B cell (primary cell): ENCODE results near the gene LTC4S. TPM values are rescaled to one million over a fixed set of nuclear protein-coding genes. Genes with fewer than 3 reads are reported as not detected.

Experiments
- ATAC-seq: fragments of 200-7000 bp; cut with Tn5 transposase; one replicate; pipeline ENCODE4 v1.10.0; 2021; ENCODE audit warnings: low read depth, mild to moderate bottlenecking, moderate number of reproducible peaks, moderate library complexity
- CTCF ChIA-PET: fragments of 350-600 bp; sonication (Branson Sonifier 250); formaldehyde crosslinking; loops from one replicate; lab custom pipeline; 2021; ENCODE audit warnings: antibody characterized with exemption, inconsistent platforms; lab: Charles Lee
- POLR2A ChIA-PET: fragments of 350-600 bp; sonication (Branson Sonifier 250); formaldehyde crosslinking; loops from one replicate; lab custom pipeline; 2021; ENCODE audit warnings: antibody characterized with exemption; lab: Charles Lee
- DNase-seq: peaks from one replicate; pipeline ENCODE4 v3.0.0; 2013
- H2AFZ ChIP-seq: 2 replicates; pipeline ENCODE4 v1.6.1; 2012; ENCODE audit warnings: mild to moderate bottlenecking, low read depth, low read length; ENCODE audit not compliant: insufficient read depth, poor library complexity, severe bottlenecking
- H3K27ac ChIP-seq, 2 donors: 1 replicate in 1 of 2; 2 replicates in 1 of 2; pipeline ENCODE4 v1.5.1; 2012 to 2013; ENCODE audit warnings: low read length in 2 of 2, mild to moderate bottlenecking in 2 of 2, moderate library complexity in 1 of 2
- H3K27me3 ChIP-seq, 4 experiments: fragments of 200-600 bp in 1 of 4; sonication (generic) in 1 of 4; replicated peaks in 1 of 4; 1 replicate in 2 of 4; 2 replicates in 2 of 4; pipeline versions ENCODE4 v1.6.1 to v1.7.0; 2013 to 2016; ENCODE audit warnings: low read length in 3 of 4, mild to moderate bottlenecking in 2 of 4, mixed read lengths in 1 of 4, moderate library complexity in 1 of 4; ENCODE audit not compliant: insufficient read depth in 4 of 4, control insufficient read depth in 3 of 4; ENCODE audit errors: control extremely low read depth in 1 of 4
- H3K36me3 ChIP-seq, 2 experiments: replicated peaks in 1 of 2; 1 replicate in 1 of 2; 2 replicates in 1 of 2; pipeline versions ENCODE4 v1.6.1 to v1.7.1; 2013; ENCODE audit warnings: low read length in 1 of 2; ENCODE audit not compliant: insufficient read depth in 2 of 2, control insufficient read depth in 1 of 2; ENCODE audit errors: control extremely low read depth in 1 of 2, extremely low read depth in 1 of 2
- H3K4me1 ChIP-seq, 2 donors: fragments of 200-600 bp in 1 of 2; sonication (generic) in 1 of 2; 1 replicate in 1 of 2; 2 replicates in 1 of 2; pipeline versions ENCODE4 v1.5.1 to v1.6.1; 2013 to 2017; ENCODE audit warnings: low read length in 2 of 2; ENCODE audit not compliant: control insufficient read depth in 2 of 2, insufficient read depth in 2 of 2
- H3K4me2 ChIP-seq: replicated peaks from 2 replicates; pipeline ENCODE3; 2012; ENCODE audit warnings: mild to moderate bottlenecking, low read depth, low read length; ENCODE audit not compliant: poor library complexity, severe bottlenecking
- H3K4me3 ChIP-seq, 5 experiments: fragments of 200-600 bp in 1 of 5; sonication (generic) in 1 of 5; 1 replicate in 3 of 5; 2 replicates in 2 of 5; pipeline versions ENCODE4 v1.5.1 to v1.7.0; 2011 to 2016; ENCODE audit warnings: low read length in 4 of 5, mild to moderate bottlenecking in 4 of 5, low read depth in 2 of 5, control low read depth in 1 of 5, moderate library complexity in 1 of 5; ENCODE audit not compliant: insufficient read depth in 1 of 5; ENCODE audit errors: control extremely low read depth in 1 of 5, extremely low read depth in 1 of 5
- H3K79me2 ChIP-seq: fragments of 200-600 bp; sonication (generic); one replicate; pipeline ENCODE4 v1.6.0; 2016; ENCODE audit warnings: low read length; ENCODE audit not compliant: control insufficient read depth, insufficient read depth
- H3K9ac ChIP-seq: fragments of 200-600 bp; sonication (generic); 2 replicates; pipeline ENCODE4 v1.6.1; 2017; ENCODE audit warnings: mild to moderate bottlenecking, low read length, moderate library complexity
- H3K9me3 ChIP-seq, 3 donors: one replicate each; pipeline versions ENCODE4 v1.6.1 to v1.7.1; 2013; ENCODE audit warnings: low read length in 2 of 3; ENCODE audit not compliant: control insufficient read depth in 2 of 3, insufficient read depth in 1 of 3; ENCODE audit errors: control extremely low read depth in 1 of 3
- H4K20me1 ChIP-seq: 2 replicates; pipeline ENCODE4 v1.6.0; 2012; ENCODE audit warnings: mild to moderate bottlenecking, low read length; ENCODE audit not compliant: insufficient read depth, control insufficient read depth, poor library complexity, severe bottlenecking
- H3K27ac Mint-ChIP-seq: one replicate; pipeline ENCODE4 v1.8.0; 2021; ENCODE audit warnings: mixed read lengths
- H3K27me3 Mint-ChIP-seq: one replicate; pipeline ENCODE4 v1.8.0; 2021; ENCODE audit warnings: mixed read lengths
- H3K4me1 Mint-ChIP-seq: one replicate; pipeline ENCODE4 v1.8.0; 2021; ENCODE audit warnings: mixed read lengths
- H3K4me3 Mint-ChIP-seq: one replicate; pipeline ENCODE4 v1.8.0; 2021; ENCODE audit warnings: mixed read lengths
- H3K9me3 Mint-ChIP-seq: one replicate; pipeline ENCODE4 v1.8.0; 2022; ENCODE audit warnings: mixed read lengths; ENCODE audit not compliant: insufficient read depth
- CTCF ChIP-seq: fragments of 200-600 bp; IDR thresholded peaks from one replicate; pipeline ENCODE4 v1.8.0; 2022; ENCODE audit warnings: antibody characterized with exemption, mild to moderate bottlenecking
- EZH2 ChIP-seq: IDR thresholded peaks from 2 replicates; pipeline ENCODE4 v1.6.1; 2012; ENCODE audit warnings: borderline replicate concordance, low read depth, mild to moderate bottlenecking, moderate library complexity, low read length; ENCODE audit not compliant: insufficient read depth, poor library complexity, severe bottlenecking
- WGBS: methylation state at CpG from one replicate; pipeline ENCODE4 v1.1.5; 2013; ENCODE audit warnings: missing lambda C conversion rate; ENCODE audit not compliant: insufficient coverage; 5-methylcytosine and 5-hydroxymethylcytosine counted together
- intact Hi-C: fragments of 100-400 bp; cut with micrococcal nuclease; formaldehyde crosslinking; loops from one replicate; pipeline ENCODE4 v1.10.0; 2022
- polyA plus RNA-seq: library from polyadenylated mRNA; depleted of rRNA; stranded (reverse); fragments of >200 nt; gene quantifications from 2 replicates; pipeline ENCODE4 v1.2.3, GENCODE V29; 2012
- total RNA-seq, 2 donors: library from RNA; stranded (reverse); fragments of 120-200 nt in 1 of 2; gene quantifications; 1 replicate in 1 of 2; 2 replicates in 1 of 2; pipeline versions ENCODE4 v1.2.3 to v1.2.4, GENCODE V29; 2013 to 2022

The LTC4S gene
- total and polyA plus RNA-seq, 2 donors (not counting 1 experiment from before 2014, with no cell fraction given): 0.40 to 3.8 TPM

GRCh38 chr5:179749857-179750508, 43.8 kb upstream of the LTC4S start:
- DNase-seq (no peak), ATAC-seq (no peak)
- no peak overlapping the region for H3K4me3 ChIP-seq
- H3K79me2 ChIP-seq: peaks cover 97% of the 10 kb centered on the region
- peaks cover 35% of the 10 kb centered on the region for H3K4me1 Mint-ChIP-seq
- H3K4me2 ChIP-seq: no peak overlapping the region
- H3K27ac ChIP-seq: no peak overlapping the region
- H3K27me3 Mint-ChIP-seq: no peaks in the 10 kb centered on the region
- intact Hi-C loops: no loop called here
- peaks cover 0 to 7% of the 10 kb centered on the region in 2 donors for H3K4me1 ChIP-seq
- CTCF ChIA-PET: interaction anchor here (1.5 kb wide), 1 partner anchor 13 kb away, joined by 7 read pairs; no protein-coding TSS in a partner anchor
- H3K4me3 Mint-ChIP-seq: no peak overlapping the region
- H3K27me3 ChIP-seq: no peaks in the 10 kb centered on the region
- no peak overlapping the region for H2AFZ ChIP-seq
- H3K9ac ChIP-seq: no peak overlapping the region
- WGBS: 98% methylated on average over 5 of the region's 8 CpGs
- POLR2A ChIA-PET: no interaction called here
- peaks cover 83% of the 10 kb centered on the region for H4K20me1 ChIP-seq
- H3K9me3 Mint-ChIP-seq: no peaks in the 10 kb centered on the region
- H3K36me3 ChIP-seq: peaks cover 2 to 3% of the 10 kb centered on the region in 2 experiments
- no peak for TF ChIP-seq EZH2
- no peak for TF ChIP-seq CTCF
- no peaks in the 10 kb centered on the region for H3K9me3 ChIP-seq
- H3K27ac Mint-ChIP-seq: no peak overlapping the region

DNA sequence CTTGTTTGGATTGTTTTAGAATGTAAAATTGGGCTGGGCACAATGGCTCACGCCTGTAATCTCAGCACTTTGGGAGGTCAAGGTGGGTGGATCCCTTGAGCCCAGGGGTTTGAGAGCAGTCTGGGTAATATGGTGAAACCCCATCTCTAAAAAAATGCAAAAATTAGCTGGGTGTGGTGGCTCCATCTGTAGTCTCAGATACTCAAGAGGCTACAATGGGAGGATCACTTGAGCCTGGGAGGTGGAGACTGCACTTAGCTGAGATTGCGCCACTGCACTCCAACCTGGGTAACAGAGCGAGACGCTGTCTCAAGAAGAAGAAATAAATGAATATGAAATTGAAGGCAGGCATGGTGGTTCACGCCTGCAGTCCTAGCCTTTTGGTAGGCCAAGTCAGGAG, 39.8 kb upstream of the LTC4S start:
- Histone ChIP-seq H3K9ac (no peak overlapping the region), H3K27me3 (no peaks in the 10 kb centered on the region), H4K20me1 (peaks cover 86% of the 10 kb centered on the region), H3K4me2 (no peak overlapping the region), H3K79me2 (peaks cover 93% of the 10 kb centered on the region), H3K9me3 (no peaks in the 10 kb centered on the region), H2AFZ (no peak overlapping the region), H3K36me3 (peaks cover 0 to 3% of the 10 kb centered on the region in 2 experiments), H3K4me3 (no peak overlapping the region), H3K4me1 (peaks cover 0 to 7% of the 10 kb centered on the region in 2 donors), H3K27ac (no peak overlapping the region)
- peaks cover 32% of the 10 kb centered on the region for H3K4me1 Mint-ChIP-seq
- H3K27me3 Mint-ChIP-seq: no peaks in the 10 kb centered on the region
- WGBS: 95% methylated on average over 5 of the region's 5 CpGs
- ChIA-PET POLR2A (interaction anchor here (0.7 kb wide), 1 partner anchor 50 kb away, joined by 10 read pairs; no protein-coding TSS in a partner anchor), CTCF (interaction anchor here (2.3 kb wide), 1 partner anchor 9 kb away, joined by 9 read pairs; no protein-coding TSS in a partner anchor)
- ATAC-seq: no peak
- no peak overlapping the region for H3K4me3 Mint-ChIP-seq
- no peak overlapping the region for H3K27ac Mint-ChIP-seq
- no peak for TF ChIP-seq CTCF
- TF ChIP-seq EZH2: no peak
- intact Hi-C loops: no loop called here
- no peaks in the 10 kb centered on the region for H3K9me3 Mint-ChIP-seq
- no peak for DNase-seq
